GM18870 (cell line): Measurements from ENCODE around the gene GRK1.

Experiments used
- ATAC-seq: cut with Tn5 transposase; IDR thresholded peaks from one replicate; pipeline ENCODE4 v1.9.1; 2021; ENCODE audit warnings: moderate library complexity; ENCODE audit not compliant: unreplicated experiment

GRK1 gene

DNA sequence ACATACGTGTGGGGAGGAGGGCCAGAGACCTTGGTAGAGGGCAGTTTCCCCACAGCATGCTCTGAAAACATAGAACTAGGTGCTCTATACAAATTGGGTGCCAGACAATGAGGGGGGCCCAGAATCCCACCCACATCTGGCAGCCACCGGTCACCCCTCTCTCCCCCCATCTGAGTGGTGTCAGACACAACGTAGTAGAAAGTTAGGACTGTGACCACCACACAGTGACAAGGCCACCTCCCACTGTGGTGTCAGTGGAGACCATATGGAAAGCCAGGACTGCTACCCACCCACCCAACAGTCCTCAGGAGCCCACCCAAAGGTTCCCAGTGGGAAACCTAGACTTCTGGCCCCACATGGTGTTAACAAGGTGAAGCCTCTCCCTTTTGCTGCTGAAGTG, 7.0 kb upstream of the GRK1 start:
- no peak for ATAC-seq

DNA sequence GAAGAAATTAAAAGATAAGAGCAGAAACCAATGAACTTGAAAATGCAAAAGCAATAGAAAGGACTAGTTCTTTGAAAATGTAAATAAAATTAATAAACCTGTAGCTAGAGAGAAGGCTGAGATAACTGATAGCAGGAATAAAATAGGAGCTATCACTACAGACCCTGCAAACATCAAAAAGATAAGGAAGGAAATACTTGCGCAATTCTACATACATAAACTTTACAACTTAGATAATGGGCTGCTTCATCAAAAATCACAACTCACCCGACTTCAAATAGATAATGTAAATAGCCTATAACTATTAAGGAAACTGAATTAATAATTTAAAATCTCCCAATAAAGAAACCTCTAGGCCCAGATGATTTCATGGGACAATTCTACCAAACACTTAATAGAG, 5.5 kb upstream of the GRK1 start:
- no peak for ATAC-seq

DNA sequence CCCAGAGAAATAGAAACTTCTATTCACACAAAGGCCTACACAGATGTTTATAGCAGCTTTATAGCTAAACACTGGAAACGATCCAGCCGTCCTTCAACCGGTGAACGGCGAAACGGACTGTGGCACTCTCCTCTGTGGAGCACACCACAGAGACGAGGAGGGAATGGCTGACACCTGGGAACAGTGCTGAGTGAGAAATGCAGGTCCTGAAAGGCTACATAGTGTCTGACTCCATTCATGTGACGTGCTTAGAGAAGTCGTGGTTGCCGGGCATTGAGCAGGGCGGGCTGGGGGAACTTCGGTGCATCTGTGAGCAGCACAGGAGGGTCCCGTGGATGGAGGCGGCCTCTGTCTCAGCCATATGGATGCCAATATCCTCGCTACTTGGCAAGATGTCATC, 3.1 kb upstream of the GRK1 start:
- ATAC-seq, result no peak

DNA sequence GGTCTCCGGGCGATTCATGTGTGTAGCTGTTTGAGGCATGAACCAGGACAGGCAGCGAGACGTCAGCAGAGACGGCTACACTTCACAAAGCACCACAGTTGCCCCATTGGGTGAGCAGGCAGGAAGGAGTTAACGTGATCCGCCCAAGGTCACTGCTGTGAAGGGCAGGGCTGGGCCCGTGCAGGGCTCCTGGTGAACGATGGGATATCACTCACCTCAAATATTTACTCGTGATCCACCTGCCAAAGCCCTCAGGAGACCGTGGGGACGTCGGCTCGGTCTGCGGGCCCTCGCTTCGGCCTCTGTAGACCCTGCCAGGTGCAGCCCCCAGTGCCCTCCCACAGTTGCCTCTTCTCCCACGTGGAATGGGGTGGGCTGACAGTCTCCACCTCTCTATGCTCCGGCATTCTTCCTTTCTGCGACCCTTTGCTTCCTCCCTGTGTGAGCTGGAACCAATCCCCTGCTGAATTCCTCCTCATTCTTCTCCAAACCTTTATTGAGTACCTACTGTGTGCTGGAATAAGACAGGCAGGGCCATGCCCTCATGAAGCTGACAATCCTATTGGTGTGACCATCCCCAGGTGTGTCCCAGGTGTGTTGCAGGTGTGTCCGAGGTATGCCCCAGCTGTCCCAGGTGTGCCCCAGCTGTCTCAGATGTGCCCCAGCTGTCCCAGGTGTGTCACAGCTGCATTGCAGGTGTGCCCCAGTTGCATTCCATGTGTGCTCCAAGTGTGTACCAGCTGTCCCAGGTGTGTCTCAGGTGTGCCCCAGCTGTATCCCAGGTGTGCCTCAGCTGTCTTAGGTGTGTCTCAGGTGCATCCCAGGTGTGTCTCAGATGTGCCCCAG, 2.0 kb upstream of the GRK1 start:
- ATAC-seq, result no peak

DNA sequence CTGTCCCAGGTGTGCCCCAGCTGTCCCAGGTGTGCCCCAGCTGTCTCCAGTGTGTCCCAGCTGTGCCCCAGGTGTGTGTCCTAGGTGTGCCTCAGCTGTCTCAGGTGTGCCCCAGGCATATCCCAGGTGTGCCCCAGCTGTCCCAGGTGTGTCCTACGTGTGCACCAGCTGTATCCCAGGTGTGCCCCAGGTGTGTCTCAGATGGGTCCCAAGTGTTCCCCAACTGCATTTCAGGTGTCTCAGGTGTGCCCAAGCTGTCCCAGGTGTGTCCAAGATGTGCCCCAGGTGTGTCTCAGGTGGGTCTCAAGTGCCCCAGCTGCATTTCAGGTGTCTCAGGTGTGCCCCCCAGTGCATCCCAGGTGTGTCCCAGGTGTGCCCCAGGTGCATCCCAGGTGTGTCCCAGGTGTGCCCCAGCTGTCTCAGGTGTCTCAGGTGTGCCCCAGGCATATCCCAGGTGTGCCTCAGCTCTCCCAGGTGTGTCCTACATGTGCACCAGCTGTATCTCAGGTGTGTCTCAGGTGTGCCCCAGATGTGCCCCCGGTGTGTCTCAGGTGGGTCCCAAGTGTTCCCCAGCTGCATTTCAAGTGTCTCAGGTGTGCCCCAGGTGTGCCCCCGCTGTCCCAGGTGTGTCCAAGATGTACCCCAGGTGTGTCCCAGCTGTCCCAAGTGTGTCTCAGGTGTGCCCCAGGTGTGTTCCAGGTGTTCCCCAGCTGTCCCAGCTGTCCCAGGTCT, 1.3 kb upstream of the GRK1 start:
- no peak for ATAC-seq

DNA sequence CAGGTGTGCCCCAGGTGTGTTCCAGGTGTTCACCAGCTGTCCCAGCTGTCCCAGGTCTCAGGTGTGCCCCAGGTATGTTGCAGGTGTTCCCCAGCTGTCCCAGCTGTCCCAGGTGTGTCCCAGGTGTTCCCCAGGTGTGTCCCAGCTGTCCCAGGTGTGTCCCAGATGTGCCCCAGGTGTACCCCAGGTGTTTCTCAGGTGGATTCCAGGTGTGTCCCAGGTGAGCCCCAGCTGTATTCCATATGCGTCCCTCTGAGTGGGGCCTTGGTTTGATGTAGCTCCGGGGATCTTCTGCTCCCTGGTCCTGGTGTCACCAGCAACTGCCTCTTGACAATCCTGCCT, 719 bp upstream of the GRK1 start:
- ATAC-seq, result no peak

DNA sequence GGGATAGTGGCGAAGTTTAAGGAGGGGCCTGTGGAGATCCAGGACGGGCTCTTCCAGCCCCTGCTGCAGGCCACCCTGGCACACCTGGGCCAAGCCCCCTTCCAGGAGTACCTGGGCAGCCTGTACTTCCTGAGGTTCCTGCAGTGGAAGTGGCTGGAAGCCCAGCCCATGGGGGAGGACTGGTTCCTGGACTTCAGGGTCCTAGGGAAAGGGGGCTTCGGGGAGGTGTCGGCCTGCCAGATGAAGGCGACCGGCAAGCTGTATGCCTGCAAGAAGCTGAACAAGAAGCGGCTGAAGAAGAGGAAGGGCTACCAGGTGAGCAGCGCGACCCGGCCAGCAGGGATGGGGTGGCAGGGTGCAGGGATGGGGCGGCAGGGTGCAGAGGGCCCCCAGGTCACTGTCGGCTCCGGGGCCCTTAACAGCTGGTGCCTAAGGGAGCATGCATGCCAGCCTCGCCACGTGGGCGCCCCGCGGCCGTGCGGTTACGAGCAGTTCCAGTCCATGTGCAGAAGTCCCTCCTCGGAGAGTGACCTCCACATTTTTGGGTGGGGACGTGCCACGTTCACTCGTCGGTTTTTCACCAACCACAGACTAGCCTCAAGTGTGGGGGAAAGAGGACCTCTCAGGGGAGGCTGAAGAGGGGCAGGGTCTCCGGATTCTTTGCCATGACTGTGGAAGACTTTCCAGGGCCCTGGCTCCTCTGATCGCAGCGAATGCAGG, 912 bp downstream of the GRK1 start:
- ATAC-seq, result no peak

DNA sequence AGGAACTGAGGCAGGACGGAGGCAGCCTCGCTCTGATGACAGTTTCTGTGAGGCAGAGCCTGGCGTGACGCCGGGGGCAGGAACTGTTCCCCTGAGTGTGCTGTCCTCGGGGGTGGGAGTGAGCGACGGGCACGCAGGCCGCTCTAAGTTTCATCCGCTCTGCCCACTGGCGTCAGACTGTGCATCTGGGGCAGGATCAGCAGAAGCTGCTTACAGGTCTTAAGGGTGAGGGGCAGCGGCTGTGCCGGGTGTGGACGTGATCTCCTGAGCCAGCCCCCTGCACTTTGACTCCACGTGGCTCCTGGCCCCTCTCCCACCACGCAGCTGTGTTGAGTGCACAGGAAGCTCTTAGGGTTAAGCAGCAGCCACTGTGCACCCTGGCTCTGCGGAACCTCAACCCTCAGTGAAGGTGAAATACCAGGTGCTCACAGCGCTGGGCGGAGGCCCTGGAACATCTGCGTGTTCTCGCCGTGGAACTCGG, 1.5 kb downstream of the GRK1 start:
- no peak for ATAC-seq

DNA sequence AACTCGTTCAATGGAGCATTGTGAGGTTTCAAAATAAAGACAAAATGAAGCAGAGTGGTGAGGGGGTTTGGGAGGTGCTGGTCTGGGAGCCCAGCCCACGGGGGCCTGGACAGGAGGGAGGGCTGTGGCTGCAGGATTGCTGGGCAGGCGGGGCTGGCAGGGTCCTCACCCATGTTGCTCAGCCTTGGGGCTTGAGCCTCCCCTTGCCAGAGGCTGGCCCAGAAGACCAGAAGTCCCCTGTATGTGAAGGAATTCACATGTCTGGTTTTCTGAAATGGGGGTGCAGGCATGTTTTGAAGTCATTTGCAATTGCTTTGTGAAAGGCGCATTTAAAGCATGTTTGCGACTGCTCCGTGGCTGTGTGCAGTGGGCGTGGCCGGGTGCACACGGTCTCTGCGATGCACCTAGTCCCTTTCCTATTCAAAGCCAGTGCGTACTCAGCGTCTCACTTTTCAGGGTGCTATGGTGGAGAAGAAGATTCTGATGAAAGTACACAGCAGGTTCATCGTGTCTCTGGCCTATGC, 2.3 kb downstream of the GRK1 start:
- no peak for ATAC-seq

DNA sequence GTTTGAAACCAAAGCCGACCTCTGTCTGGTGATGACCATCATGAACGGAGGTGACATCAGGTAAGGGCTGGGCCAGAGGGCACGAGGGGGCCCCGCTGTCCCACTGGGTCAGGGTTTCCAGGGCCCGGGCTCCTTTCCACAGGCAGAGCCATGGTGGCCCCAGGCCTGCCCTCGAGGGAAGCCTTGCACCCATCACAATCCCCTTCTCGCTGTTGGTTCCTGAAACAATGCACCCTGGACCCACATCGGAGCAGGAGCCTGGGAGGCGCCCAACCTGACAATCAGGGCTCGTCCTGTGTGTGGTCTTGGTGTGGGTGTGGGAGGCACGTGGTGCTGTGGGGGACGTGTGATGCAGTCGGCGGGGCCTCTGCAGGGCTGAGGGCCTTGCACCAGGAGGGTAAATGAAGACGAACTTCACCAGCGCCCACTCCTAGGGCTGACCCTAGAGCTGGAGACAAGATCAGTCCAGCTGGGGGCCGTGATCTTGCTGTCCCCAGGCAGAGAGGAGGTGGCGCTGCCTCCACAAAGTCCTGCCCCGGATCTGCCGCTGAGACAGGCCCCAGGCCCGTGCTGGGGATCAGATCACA, 2.8 kb downstream of the GRK1 start:
- ATAC-seq, result no peak

DNA sequence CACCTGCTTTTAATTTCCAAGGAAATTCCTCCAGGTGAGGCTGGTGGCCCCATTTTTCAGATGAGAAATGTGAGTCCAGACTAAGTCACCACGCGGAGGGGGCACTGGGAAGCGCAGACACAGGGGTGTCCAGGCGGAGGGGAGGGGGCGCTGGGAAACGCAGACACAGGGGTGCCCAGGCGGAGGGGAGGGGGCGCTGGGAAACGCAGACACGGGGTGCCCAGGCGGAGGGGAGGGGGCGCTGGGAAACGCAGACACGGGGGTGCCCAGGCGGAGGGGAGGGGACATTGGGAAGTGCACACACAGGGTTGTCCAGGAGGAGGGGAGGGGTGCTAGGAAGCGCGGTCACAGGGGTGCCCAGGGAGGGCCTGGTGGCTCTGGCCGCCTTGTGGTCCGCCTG, 3.5 kb downstream of the GRK1 start:
- no peak for ATAC-seq

DNA sequence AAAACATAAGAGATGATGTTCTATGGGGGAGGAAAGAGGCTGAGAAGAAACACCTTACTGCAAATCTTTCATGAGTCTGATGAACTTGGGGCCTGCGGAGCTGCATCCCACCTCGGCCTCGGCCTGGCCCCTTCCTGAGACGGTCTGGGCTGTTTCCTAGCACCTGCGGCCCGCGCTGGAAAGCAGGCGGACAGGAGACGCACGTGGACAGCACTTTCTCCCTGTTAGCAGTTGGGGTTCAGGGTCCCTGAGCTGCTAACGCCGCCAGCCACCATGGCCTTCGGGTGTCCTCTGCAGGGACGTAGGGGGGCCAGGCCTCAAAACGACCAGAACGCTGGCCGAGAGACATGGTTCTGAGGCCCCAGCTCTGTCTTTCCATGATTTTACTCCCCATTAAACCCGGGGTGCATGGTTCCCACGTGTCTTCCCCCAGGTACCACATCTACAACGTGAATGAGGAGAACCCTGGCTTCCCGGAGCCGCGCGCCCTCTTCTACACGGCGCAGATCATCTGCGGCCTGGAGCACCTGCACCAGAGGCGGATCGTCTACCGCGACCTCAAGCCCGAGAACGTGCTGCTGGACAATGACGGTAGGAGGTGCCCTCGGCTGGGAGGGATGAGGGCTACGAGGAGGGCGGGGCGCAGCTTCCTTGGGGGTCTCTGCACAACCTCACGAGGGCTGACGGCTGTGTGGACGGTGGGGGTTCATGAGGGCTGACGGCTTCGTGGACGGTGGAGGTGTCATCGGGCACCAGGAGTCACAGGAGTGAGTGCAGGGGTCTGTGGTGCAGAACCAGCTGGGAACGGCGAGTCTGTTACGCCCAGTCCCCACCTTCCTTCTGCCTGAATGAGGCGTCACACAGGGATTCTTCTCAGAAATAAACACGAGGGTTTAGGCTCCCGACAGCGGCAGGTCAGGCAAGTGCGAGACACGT, 4.3 kb downstream of the GRK1 start:
- no peak for ATAC-seq

DNA sequence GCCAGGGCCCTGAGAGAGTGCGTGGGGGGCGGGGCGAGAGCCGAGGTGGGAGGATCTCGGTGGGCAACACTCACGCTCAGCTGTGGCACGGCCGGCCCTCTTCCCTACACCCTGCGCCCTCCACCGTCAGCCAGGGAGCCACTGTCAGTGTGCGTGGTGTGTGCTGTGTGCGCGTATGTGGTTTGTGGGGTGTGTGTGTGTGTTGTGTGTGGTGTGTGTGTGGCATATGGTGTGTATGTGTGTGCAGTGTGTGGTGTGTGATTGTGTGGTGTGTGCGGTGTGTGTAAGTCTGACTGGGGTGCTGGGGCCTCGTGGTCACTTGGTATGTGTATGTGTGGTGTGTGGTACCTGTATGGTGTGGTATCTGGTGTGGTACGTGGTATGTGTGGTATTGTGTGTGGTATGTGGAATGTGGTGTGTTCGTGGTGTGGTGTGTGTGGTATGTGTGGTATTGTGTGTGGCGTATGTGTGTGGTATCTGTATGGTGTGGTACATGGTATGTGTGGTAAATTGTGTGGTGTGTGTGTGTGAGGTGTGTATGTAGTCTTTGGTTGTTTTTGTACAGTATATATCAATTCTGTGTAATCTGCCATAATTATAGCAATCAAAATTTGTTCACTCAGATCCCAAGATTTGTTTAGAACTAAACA, 5.1 kb downstream of the GRK1 start:
- ATAC-seq, result no peak

DNA sequence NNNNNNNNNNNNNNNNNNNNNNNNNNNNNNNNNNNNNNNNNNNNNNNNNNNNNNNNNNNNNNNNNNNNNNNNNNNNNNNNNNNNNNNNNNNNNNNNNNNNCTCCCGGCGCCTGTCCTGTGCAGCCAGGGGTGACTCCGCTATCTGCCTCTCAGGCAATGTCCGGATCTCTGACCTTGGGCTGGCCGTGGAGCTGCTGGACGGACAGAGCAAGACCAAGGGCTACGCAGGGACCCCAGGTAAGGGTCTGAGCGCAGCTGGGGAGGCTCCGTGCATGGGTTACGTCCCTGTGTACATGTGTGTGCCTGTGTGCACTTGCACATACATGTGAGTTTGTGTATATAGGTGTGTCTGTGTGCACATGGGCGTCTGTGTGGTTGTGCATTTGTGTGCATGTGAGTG, 55.9 kb downstream of the GRK1 start:
- no peak for ATAC-seq

DNA sequence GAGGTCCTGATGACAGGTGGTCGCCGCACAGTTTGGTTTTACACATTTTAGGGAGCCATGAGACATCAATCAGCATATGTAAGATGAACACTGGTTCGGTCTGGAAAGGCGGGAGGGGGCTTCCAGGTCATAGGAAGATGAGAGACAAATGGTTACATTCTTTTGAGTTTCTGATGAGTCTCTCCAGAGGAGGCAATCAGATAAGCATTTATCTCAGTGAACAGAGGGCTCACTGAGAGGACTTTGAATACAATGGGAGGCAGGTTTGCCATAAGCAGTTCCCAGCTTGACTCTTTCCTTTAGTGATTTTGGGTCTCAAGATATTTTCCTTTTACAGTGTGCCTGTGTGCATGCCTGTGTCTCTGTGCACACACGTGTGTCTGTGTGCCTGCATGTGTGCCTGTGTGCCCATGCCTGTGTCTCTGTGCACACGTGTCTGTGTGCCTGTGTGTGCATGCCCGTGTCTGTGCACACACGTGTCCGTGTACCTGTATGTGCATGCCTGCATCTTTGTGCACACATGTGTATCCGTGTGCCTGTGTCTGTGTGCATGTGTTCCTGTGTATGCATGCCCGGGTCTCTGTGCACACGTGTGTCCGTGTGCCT, 56.5 kb downstream of the GRK1 start:
- no peak for ATAC-seq

DNA sequence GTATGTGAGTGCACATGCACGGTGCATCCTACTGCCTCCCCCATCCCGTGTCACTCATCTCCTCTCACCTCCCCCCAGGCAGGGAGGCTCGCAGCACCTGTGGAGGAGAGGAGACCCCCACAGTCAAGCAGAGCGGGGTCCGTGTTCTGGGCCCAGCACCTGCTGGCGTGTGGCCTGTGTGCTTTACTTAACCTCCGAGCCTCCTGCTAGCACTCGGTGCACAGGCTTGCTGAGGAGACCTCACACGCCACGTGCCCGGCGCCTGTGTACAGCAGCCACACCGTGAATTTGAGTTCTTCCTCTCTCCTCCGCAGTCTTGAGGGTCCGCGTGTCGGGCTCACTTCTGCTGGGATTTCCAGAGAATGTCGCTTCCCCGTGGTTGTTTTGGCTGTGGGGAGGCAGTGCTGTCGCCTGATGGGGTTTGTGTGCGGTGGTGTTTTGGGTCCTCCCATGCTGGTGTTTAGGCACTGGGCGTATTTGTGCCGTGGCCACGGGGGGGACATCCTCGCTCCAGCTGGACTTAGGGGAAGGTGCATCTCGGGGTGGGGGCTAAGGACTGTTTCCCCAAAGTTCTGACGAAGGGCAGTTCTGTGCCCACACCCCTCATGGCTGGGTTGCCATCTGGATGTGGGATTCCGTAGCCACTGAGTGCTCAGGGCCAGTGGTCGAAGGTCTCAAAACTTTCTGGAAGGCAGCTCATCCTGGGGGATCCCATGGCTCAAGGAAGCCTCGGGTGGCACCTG, 57.2 kb downstream of the GRK1 start:
- ATAC-seq, result no peak

DNA sequence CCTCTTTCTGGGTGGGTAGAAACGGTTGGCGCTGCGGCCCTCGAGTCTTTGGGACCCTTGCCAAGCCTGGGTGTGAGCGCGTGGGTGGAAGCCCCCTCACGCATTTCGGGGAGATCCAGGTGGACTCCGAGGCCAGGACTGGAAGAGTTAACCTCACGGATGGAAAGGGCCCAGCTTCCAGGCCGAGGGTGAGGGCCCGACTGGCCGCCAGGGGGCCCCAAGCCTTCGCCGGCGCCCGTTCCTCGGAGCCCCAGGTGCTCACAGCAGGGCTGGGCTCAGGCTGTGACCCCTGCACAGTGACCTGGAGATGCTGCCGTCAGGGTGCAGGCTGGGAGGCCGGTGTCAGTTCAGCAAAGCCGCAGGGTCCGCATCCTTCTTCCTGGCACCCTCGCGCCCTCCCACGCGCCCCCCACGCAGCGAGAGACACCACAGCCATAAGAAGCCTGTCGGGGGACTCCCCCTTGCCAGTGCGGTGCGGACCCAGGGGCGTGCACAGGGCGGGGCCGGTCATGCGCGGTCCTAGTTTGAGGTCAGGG, 57.8 kb downstream of the GRK1 start:
- no peak for ATAC-seq
